HG02623 (cell line): ENCODE results near the gene RSPO4.
A peak's percentile ranks its signal among the peaks of the same experiment; 100 is the strongest.
"Not testable (repeated sequence)": the region's sequence is repeated elsewhere in the genome, so short reads cannot be mapped to it uniquely, and the experiment has no call there.

ENCODE experiments used
- ATAC-seq: cut with Tn5 transposase; IDR thresholded peaks from one replicate; pipeline ENCODE4 v1.9.1; 2021; ENCODE audit warnings: moderate library complexity; ENCODE audit not compliant: unreplicated experiment

The RSPO4 gene

GRCh38 chr20:1005452-1006027 lies 3.4 kb upstream of the RSPO4 start:
- no peak for ATAC-seq

- no peak for ATAC-seq
Measured at GRCh38 chr20:1003920-1004697, 2.0 kb upstream of the RSPO4 start.

- ATAC-seq, result no peak
Measured at GRCh38 chr20:1002682-1003561, 811 bp upstream of the RSPO4 start.

- no peak for ATAC-seq
Measured at GRCh38 chr20:1001116-1001515, 995 bp downstream of the RSPO4 start.

- no peak for ATAC-seq
Measured at GRCh38 chr20:998231-998830, 3.8 kb downstream of the RSPO4 start.

- no peak for ATAC-seq
Measured at GRCh38 chr20:997486-997885, 4.6 kb downstream of the RSPO4 start.

GRCh38 chr20:997016-997415 lies 5.1 kb downstream of the RSPO4 start:
- no peak for ATAC-seq

GRCh38 chr20:995170-995569 lies 6.9 kb downstream of the RSPO4 start:
- no peak for ATAC-seq

GRCh38 chr20:992801-993535 lies 9.1 kb downstream of the RSPO4 start:
- no peak for ATAC-seq

- no peak for ATAC-seq
Measured at GRCh38 chr20:991850-992249, 10.3 kb downstream of the RSPO4 start.

- ATAC-seq, result no peak
Measured at GRCh38 chr20:990293-990959, 11.7 kb downstream of the RSPO4 start.

- no peak for ATAC-seq
Measured at GRCh38 chr20:988272-988671, 13.8 kb downstream of the RSPO4 start.

- no peak for ATAC-seq
Measured at GRCh38 chr20:987677-988076, 14.4 kb downstream of the RSPO4 start.

GRCh38 chr20:986733-987355 lies 15.3 kb downstream of the RSPO4 start:
- no peak for ATAC-seq

- ATAC-seq, result not testable (repeated sequence)
Measured at GRCh38 chr20:984994-985393, 17.1 kb downstream of the RSPO4 start.

GRCh38 chr20:982754-983153 lies 19.4 kb downstream of the RSPO4 start:
- no peak for ATAC-seq

- no peak for ATAC-seq
Measured at GRCh38 chr20:977021-977420, 25.1 kb downstream of the RSPO4 start.

- no peak for ATAC-seq
Measured at GRCh38 chr20:976033-976432, 26.1 kb downstream of the RSPO4 start.

GRCh38 chr20:973785-974194 lies 28.3 kb downstream of the RSPO4 start:
- peak; percentile 53 for ATAC-seq

- no peak for ATAC-seq
Measured at GRCh38 chr20:972256-972655, 29.9 kb downstream of the RSPO4 start.
